K562 (cell line): ENCODE measurements around the gene USP12. TPM values are rescaled to one million over a fixed set of nuclear protein-coding genes. Genes with fewer than 3 reads are reported as not detected.

Source experiments
- CEBPG ChIP-seq, 3 experiments: fragments of 200-800 bp in 1 of 3; sonication (Bioruptor generic) in 1 of 3; sonication (generic) in 1 of 3; formaldehyde crosslinking in 1 of 3; IDR thresholded peaks in 2 of 3; conservative IDR thresholded peaks in 1 of 3; 2 replicates each; pipeline versions ENCODE4 v1.6.1 to v1.8.0; 2016 to 2022; ENCODE audit warnings: missing compliant biosample characterization in 2 of 3, missing genetic modification characterization in 2 of 3, mild to moderate bottlenecking in 1 of 3, missing genetic modification reagents in 1 of 3
- FOS ChIP-seq: IDR thresholded peaks from 3 replicates; pipeline ENCODE4 v1.6.1; 2011; ENCODE audit not compliant: insufficient read length; ENCODE audit errors: extremely low read depth
- polyA plus RNA-seq, 8 experiments: library from polyadenylated mRNA; depleted of rRNA in 4 of 8; stranded (reverse) in 5 of 8; unstranded in 3 of 8; fragments of >200 nt; fragmentation: Nextera tagmentation in 2 of 8; fragmentation: Illumina TruSeq in 1 of 8; extraction: Ambion mirVana in 2 of 8; extraction: Trizol in 1 of 8; gene quantifications; 2 replicates each; pipeline versions ENCODE4 v1.2.1 to v1.2.3, GENCODE V29; 2011 to 2014; ENCODE audit warnings: inconsistent platforms in 1 of 8, missing spikeins in 1 of 8
- total RNA-seq, 7 experiments: library from RNA; depleted of rRNA in 6 of 7; stranded (reverse); fragments of >200 nt in 6 of 7; fragmentation: Illumina TruSeq in 2 of 7; extraction: Trizol in 2 of 7; gene quantifications; 2 replicates each; pipeline versions ENCODE4 v1.2.1 to v1.2.3, GENCODE V29; 2011 to 2021; ENCODE audit warnings: low replicate concordance in 1 of 7
- TF ChIP-seq, protein P1 (sequence below): fragments of 450-650 bp; IDR thresholded peaks from 2 replicates; pipeline ENCODE4 v1.6.1; 2016; ENCODE audit warnings: mild to moderate bottlenecking, moderate library complexity

Gene USP12
- total and polyA plus RNA-seq, 9 of the 15 experiments (the other 6 are each of a cell fraction or from before 2014, with no cell fraction given), result 1.8 to 20.5 (median 13.3) TPM

DNA sequence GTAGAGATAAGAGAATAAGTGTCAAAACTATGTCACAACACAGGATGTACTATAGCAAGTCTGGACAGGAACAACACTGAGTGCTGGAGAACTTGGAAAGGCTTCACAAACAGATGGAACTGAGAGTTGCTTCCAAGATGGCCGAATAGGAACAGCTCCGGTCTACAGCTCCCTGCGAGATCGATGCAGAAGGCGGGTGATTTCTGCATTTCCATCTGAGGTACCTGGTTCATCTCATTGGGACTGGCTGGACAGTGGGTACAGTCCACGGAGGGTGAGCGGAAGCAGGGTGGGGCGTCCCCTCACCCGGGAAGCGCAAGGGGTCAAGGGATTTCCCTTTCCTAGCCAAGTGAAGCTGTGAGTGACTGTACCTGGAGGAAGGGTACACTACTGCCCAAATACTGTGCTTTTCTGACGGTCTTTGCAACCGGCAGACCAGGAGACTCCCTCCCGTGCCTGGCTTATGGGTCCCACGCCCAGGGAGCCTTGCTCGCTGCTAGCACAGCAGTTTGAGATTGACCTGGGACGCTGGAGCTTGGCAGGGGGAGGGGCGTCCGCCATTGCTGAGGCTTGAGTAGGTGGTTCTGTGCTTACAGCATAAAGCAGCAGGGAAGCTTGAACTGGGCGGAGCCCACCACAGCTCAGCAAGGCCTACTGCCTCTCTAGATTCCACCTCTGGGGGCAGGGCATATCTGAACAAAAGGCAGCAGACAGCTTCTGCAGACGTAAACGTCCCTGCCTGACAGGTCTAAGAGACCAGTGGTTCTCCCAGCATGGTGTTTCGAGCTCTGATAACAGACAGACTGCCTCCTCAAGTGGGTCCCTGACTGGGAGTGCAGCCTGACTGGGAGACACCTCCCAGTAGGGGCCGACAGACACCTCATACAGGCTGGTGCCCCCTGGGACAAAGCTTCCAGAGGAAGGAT lies 46.0 kb downstream of the USP12 start (continued):
- TF ChIP-seq, protein P1, sequence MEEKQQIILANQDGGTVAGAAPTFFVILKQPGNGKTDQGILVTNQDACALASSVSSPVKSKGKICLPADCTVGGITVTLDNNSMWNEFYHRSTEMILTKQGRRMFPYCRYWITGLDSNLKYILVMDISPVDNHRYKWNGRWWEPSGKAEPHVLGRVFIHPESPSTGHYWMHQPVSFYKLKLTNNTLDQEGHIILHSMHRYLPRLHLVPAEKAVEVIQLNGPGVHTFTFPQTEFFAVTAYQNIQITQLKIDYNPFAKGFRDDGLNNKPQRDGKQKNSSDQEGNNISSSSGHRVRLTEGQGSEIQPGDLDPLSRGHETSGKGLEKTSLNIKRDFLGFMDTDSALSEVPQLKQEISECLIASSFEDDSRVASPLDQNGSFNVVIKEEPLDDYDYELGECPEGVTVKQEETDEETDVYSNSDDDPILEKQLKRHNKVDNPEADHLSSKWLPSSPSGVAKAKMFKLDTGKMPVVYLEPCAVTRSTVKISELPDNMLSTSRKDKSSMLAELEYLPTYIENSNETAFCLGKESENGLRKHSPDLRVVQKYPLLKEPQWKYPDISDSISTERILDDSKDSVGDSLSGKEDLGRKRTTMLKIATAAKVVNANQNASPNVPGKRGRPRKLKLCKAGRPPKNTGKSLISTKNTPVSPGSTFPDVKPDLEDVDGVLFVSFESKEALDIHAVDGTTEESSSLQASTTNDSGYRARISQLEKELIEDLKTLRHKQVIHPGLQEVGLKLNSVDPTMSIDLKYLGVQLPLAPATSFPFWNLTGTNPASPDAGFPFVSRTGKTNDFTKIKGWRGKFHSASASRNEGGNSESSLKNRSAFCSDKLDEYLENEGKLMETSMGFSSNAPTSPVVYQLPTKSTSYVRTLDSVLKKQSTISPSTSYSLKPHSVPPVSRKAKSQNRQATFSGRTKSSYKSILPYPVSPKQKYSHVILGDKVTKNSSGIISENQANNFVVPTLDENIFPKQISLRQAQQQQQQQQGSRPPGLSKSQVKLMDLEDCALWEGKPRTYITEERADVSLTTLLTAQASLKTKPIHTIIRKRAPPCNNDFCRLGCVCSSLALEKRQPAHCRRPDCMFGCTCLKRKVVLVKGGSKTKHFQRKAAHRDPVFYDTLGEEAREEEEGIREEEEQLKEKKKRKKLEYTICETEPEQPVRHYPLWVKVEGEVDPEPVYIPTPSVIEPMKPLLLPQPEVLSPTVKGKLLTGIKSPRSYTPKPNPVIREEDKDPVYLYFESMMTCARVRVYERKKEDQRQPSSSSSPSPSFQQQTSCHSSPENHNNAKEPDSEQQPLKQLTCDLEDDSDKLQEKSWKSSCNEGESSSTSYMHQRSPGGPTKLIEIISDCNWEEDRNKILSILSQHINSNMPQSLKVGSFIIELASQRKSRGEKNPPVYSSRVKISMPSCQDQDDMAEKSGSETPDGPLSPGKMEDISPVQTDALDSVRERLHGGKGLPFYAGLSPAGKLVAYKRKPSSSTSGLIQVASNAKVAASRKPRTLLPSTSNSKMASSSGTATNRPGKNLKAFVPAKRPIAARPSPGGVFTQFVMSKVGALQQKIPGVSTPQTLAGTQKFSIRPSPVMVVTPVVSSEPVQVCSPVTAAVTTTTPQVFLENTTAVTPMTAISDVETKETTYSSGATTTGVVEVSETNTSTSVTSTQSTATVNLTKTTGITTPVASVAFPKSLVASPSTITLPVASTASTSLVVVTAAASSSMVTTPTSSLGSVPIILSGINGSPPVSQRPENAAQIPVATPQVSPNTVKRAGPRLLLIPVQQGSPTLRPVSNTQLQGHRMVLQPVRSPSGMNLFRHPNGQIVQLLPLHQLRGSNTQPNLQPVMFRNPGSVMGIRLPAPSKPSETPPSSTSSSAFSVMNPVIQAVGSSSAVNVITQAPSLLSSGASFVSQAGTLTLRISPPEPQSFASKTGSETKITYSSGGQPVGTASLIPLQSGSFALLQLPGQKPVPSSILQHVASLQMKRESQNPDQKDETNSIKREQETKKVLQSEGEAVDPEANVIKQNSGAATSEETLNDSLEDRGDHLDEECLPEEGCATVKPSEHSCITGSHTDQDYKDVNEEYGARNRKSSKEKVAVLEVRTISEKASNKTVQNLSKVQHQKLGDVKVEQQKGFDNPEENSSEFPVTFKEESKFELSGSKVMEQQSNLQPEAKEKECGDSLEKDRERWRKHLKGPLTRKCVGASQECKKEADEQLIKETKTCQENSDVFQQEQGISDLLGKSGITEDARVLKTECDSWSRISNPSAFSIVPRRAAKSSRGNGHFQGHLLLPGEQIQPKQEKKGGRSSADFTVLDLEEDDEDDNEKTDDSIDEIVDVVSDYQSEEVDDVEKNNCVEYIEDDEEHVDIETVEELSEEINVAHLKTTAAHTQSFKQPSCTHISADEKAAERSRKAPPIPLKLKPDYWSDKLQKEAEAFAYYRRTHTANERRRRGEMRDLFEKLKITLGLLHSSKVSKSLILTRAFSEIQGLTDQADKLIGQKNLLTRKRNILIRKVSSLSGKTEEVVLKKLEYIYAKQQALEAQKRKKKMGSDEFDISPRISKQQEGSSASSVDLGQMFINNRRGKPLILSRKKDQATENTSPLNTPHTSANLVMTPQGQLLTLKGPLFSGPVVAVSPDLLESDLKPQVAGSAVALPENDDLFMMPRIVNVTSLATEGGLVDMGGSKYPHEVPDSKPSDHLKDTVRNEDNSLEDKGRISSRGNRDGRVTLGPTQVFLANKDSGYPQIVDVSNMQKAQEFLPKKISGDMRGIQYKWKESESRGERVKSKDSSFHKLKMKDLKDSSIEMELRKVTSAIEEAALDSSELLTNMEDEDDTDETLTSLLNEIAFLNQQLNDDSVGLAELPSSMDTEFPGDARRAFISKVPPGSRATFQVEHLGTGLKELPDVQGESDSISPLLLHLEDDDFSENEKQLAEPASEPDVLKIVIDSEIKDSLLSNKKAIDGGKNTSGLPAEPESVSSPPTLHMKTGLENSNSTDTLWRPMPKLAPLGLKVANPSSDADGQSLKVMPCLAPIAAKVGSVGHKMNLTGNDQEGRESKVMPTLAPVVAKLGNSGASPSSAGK, result no peak
- TF ChIP-seq CEBPG (CRISPR knock-in tag; IDR thresholded peaks at IDR 0.05), result peak; percentile 41; the same call in 1 of the 2 replicates
- 0 out of 4 replicates have a peak, but pooled peaks of 1 of the 2 experiments have one; percentile 8 for TF ChIP-seq CEBPG (tag; conservative IDR thresholded peaks at IDR 0.05 in 1 of 2, IDR thresholded peaks at IDR 0.05 in 1 of 2)
- no peak for TF ChIP-seq FOS
